GM21528 (cell line): ENCODE data around the gene KIF22.
"Not testable (repeated sequence)": the region's sequence is repeated elsewhere in the genome, so short reads cannot be mapped to it uniquely, and the experiment has no call there.

Source experiments
- ATAC-seq: cut with Tn5 transposase; IDR thresholded peaks from one replicate; pipeline ENCODE4 v1.9.1; 2021; ENCODE audit warnings: mild to moderate bottlenecking, moderate library complexity; ENCODE audit not compliant: unreplicated experiment, low FRiP score

The KIF22 gene

GRCh38 chr16:29793153-29793552 is 2.6 kb downstream of the KIF22 start:
- ATAC-seq, result not testable (repeated sequence)

GRCh38 chr16:29794231-29794710 is 3.7 kb downstream of the KIF22 start:
- no peak for ATAC-seq

GRCh38 chr16:29802416-29802935 is 11.9 kb downstream of the KIF22 start:
- no peak for ATAC-seq

- no peak for ATAC-seq
Measured at GRCh38 chr16:29804020-29804419, 13.5 kb downstream of the KIF22 start.

- ATAC-seq, result peak; percentile 0
Measured at GRCh38 chr16:29804455-29805231, 14.1 kb downstream of the KIF22 start.

- peak; percentile 52 for ATAC-seq
Measured at GRCh38 chr16:29805232-29806098, 14.9 kb downstream of the KIF22 start.

- ATAC-seq, result peak; percentile 1
Measured at GRCh38 chr16:29806099-29806579, 15.6 kb downstream of the KIF22 start, which contains the start of gene MAZ. TSS of gene MAZ (plus strand) at chr16:29806529. CDS start at chr16:29806702, 173 bp downstream.

- peak; percentile 8 for ATAC-seq
Measured at GRCh38 chr16:29806641-29807425, 16.3 kb downstream of the KIF22 start.

GRCh38 chr16:29807426-29808218 is 17.1 kb downstream of the KIF22 start:
- peak; percentile 13 for ATAC-seq

GRCh38 chr16:29808219-29808900 is 17.8 kb downstream of the KIF22 start:
- ATAC-seq, result no peak

GRCh38 chr16:29809031-29809747 is 18.6 kb downstream of the KIF22 start:
- ATAC-seq, result no peak

- no peak for ATAC-seq
Measured at GRCh38 chr16:29809850-29810698, 19.5 kb downstream of the KIF22 start.

GRCh38 chr16:29810699-29811169 is 20.2 kb downstream of the KIF22 start:
- no peak for ATAC-seq

- peak; percentile 28 for ATAC-seq
Measured at GRCh38 chr16:29811170-29811895, 20.8 kb downstream of the KIF22 start.

- no peak for ATAC-seq
Measured at GRCh38 chr16:29811896-29812665, 21.5 kb downstream of the KIF22 start, which contains the start of gene PRRT2. TSS of gene PRRT2 (plus strand) at chr16:29812193. CDS start at chr16:29813055, 862 bp downstream.
